AG04450 (cell line): Measurements from ENCODE around the gene ZBTB20. TPM values are rescaled to one million over a fixed set of nuclear protein-coding genes. Genes with fewer than 3 reads are reported as not detected.

Source experiments
- CTCF ChIA-PET: fragments of 300-600, 350-600 bp; formaldehyde crosslinking; extraction: SDS; loops from one replicate; lab custom pipeline; 2022; ENCODE audit warnings: antibody characterized with exemption, inconsistent platforms; lab: Charles Lee
- POLR2A ChIA-PET: fragments of 350-600 bp; formaldehyde crosslinking; extraction: SDS; loops from one replicate; lab custom pipeline; 2021; ENCODE audit warnings: antibody characterized with exemption, inconsistent platforms; lab: Yijun Ruan, JAX
- DNase-seq: peaks from one replicate; pipeline ENCODE4 v3.0.0-alpha.2; 2011; ENCODE audit warnings: low read depth, low spot score
- H3K27ac ChIP-seq: one replicate; pipeline ENCODE4 v1.5.1; 2012; ENCODE audit warnings: low read depth, low read length, control low read depth
- H3K27me3 ChIP-seq: one replicate; pipeline ENCODE4 v1.6.0; 2012; ENCODE audit warnings: low read length; ENCODE audit not compliant: control insufficient read depth, insufficient read depth
- H3K4me3 ChIP-seq: 2 replicates; pipeline ENCODE4 v1.5.1; 2011; ENCODE audit warnings: mild to moderate bottlenecking, low read depth, low read length, control low read depth
- H3K9me3 ChIP-seq: 2 replicates; pipeline ENCODE4 v1.5.1; 2012; ENCODE audit warnings: low read length; ENCODE audit not compliant: control insufficient read depth, insufficient read depth
- CTCF ChIP-seq: IDR thresholded peaks from 2 replicates; pipeline ENCODE4 v1.5.1; 2011; ENCODE audit warnings: low read depth, low read length, control low read depth, inconsistent platforms
- polyA plus RNA-seq: library from polyadenylated mRNA; depleted of rRNA; stranded (reverse); fragments of >200 nt; gene quantifications from 2 replicates; pipeline ENCODE4 v1.2.3, GENCODE V29; 2011

ZBTB20 gene
- polyA plus RNA-seq, 1 experiment = 3.0 TPM

- no peak for TF ChIP-seq CTCF
- DNase-seq = no peak
- Histone ChIP-seq H3K9me3 (no peaks in the 10 kb centered on the region), H3K27ac (no peak overlapping the region), H3K27me3 (no peaks in the 10 kb centered on the region), H3K4me3 (no peak overlapping the region)
- CTCF ChIA-PET = interaction anchor here (1.0 to 2.5 kb wide), 4 partner anchors 9 to 18 kb away, joined by 3 to 24 read pairs (median 4); no protein-coding TSS in a partner anchor
- POLR2A ChIA-PET = interaction anchor here (0.7 kb wide), 1 partner anchor 16 kb away, joined by 3 read pairs; no protein-coding TSS in a partner anchor
Measured at GRCh38 chr3:114400371-114400770, 746.7 kb downstream of the ZBTB20 start.

GRCh38 chr3:114394551-114394950 lies 752.5 kb downstream of the ZBTB20 start:
- no peak for TF ChIP-seq CTCF
- ChIA-PET CTCF (interaction anchor here (0.8 to 1.8 kb wide), 3 partner anchors 9 to 24 kb away, joined by 3 to 7 read pairs (median 5); no protein-coding TSS in a partner anchor), POLR2A (no interaction called here)
- no peak for DNase-seq
- Histone ChIP-seq H3K9me3 (no peaks in the 10 kb centered on the region), H3K27ac (no peak overlapping the region), H3K4me3 (no peak overlapping the region), H3K27me3 (no peaks in the 10 kb centered on the region)

GRCh38 chr3:114393367-114394072 lies 753.6 kb downstream of the ZBTB20 start:
- no peak for DNase-seq
- Histone ChIP-seq H3K27ac (no peak overlapping the region), H3K9me3 (no peaks in the 10 kb centered on the region), H3K27me3 (no peaks in the 10 kb centered on the region), H3K4me3 (no peak overlapping the region)
- no peak for TF ChIP-seq CTCF
- ChIA-PET POLR2A (no interaction called here), CTCF (interaction anchor here (1.3 to 2.8 kb wide), 3 partner anchors 9 to 25 kb away, joined by 3 to 10 read pairs (median 5); no protein-coding TSS in a partner anchor)

GRCh38 chr3:114392831-114393230 lies 754.3 kb downstream of the ZBTB20 start:
- Histone ChIP-seq H3K27ac (no peak overlapping the region), H3K4me3 (no peak overlapping the region), H3K9me3 (no peaks in the 10 kb centered on the region), H3K27me3 (no peaks in the 10 kb centered on the region)
- DNase-seq = no peak
- CTCF ChIA-PET = interaction anchor here (1.3 to 2.8 kb wide), 3 partner anchors 8 to 26 kb away, joined by 3 to 10 read pairs (median 5); no protein-coding TSS in a partner anchor
- TF ChIP-seq CTCF = no peak
- POLR2A ChIA-PET = no interaction called here

GRCh38 chr3:114389156-114389555 lies 757.9 kb downstream of the ZBTB20 start:
- no peaks in the 10 kb centered on the region for H3K9me3 ChIP-seq
- no peaks in the 10 kb centered on the region for H3K27me3 ChIP-seq
- no peak overlapping the region for H3K4me3 ChIP-seq
- ChIA-PET POLR2A (interaction anchor here (0.7 kb wide), 1 partner anchor 196 kb away, joined by 4 read pairs; no protein-coding TSS in a partner anchor), CTCF (no interaction called here)
- TF ChIP-seq CTCF = no peak
- DNase-seq = no peak
- no peak overlapping the region for H3K27ac ChIP-seq
